Natural killer cell (primary cell): ENCODE results near the gene RABEPK. TPM values are rescaled to one million over a fixed set of nuclear protein-coding genes. Genes with fewer than 3 reads are reported as not detected.
"Not testable (repeated sequence)": the region's sequence is repeated elsewhere in the genome, so short reads cannot be mapped to it uniquely, and the experiment has no call there.

Experiments
- ATAC-seq, 3 donors: fragments of 150-1000 bp in 2 of 3; fragments of 200-7000 bp in 1 of 3; cut with Tn5 transposase; 1 replicate in 1 of 3; 2 replicates in 2 of 3; pipeline ENCODE4 v1.10.0; 2021; ENCODE audit warnings: mild to moderate bottlenecking in 2 of 3, moderate library complexity in 2 of 3
- DNase-seq, 2 donors: peaks; one replicate each; pipeline versions ENCODE4 v3.0.0 to v3.0.0-alpha.2; 2013 to 2021; ENCODE audit warnings: mixed read lengths in 1 of 2
- H3K27ac ChIP-seq: one replicate; pipeline ENCODE4 v1.5.1; 2013; ENCODE audit warnings: mild to moderate bottlenecking, low read length
- H3K27me3 ChIP-seq: one replicate; pipeline ENCODE4 v1.6.1; 2013; ENCODE audit warnings: low read length; ENCODE audit not compliant: control insufficient read depth, insufficient read depth
- H3K36me3 ChIP-seq: one replicate; pipeline ENCODE4 v1.6.1; 2013; ENCODE audit warnings: low read length; ENCODE audit not compliant: control insufficient read depth, insufficient read depth
- H3K4me1 ChIP-seq: one replicate; pipeline ENCODE4 v1.6.1; 2013; ENCODE audit warnings: low read length; ENCODE audit not compliant: control insufficient read depth, insufficient read depth
- H3K4me3 ChIP-seq: one replicate; pipeline ENCODE4 v1.5.1; 2013; ENCODE audit warnings: low read length
- H3K9me3 ChIP-seq: one replicate; pipeline ENCODE4 v1.6.1; 2013; ENCODE audit warnings: low read length; ENCODE audit not compliant: control insufficient read depth, insufficient read depth
- H3K27ac Mint-ChIP-seq, 2 donors: one replicate each; pipeline ENCODE4 v1.8.0; 2022; ENCODE audit warnings: mild to moderate bottlenecking in 2 of 2, mixed read lengths in 2 of 2, moderate library complexity in 1 of 2
- H3K27me3 Mint-ChIP-seq, 2 donors: one replicate each; pipeline ENCODE4 v1.8.0; 2022; ENCODE audit warnings: low read depth in 2 of 2, mixed read lengths in 2 of 2
- H3K36me3 Mint-ChIP-seq: one replicate; pipeline ENCODE4 v1.8.0; 2022; ENCODE audit warnings: mixed read lengths
- H3K4me1 Mint-ChIP-seq, 2 donors: one replicate each; pipeline ENCODE4 v1.8.0; 2022; ENCODE audit warnings: mixed read lengths in 2 of 2
- H3K4me3 Mint-ChIP-seq: one replicate; pipeline ENCODE4 v1.8.0; 2022; ENCODE audit warnings: mild to moderate bottlenecking, moderate library complexity, mixed read lengths
- H3K9me3 Mint-ChIP-seq, 2 donors: one replicate each; pipeline ENCODE4 v1.8.0; 2022; ENCODE audit warnings: mixed read lengths in 2 of 2
- CTCF ChIP-seq: fragments of 200-600 bp; IDR thresholded peaks from one replicate; pipeline ENCODE4 v1.8.0; 2022; ENCODE audit warnings: antibody characterized with exemption
- WGBS: methylation state at CpG from one replicate; pipeline ENCODE4 v1.1.7; 2013; ENCODE audit warnings: missing lambda C conversion rate; ENCODE audit not compliant: insufficient coverage; 5-methylcytosine and 5-hydroxymethylcytosine counted together
- intact Hi-C: fragments of 100-400 bp; cut with micrococcal nuclease; formaldehyde crosslinking; loops from one replicate; pipeline ENCODE4 v1.14.2; 2022
- total RNA-seq, 4 donors: library from RNA; stranded (reverse); fragments of 120-200 nt in 1 of 4; gene quantifications; one replicate each; pipeline versions ENCODE4 v1.2.3 to v1.2.4, GENCODE V29; 2013 to 2022

Gene RABEPK
- total RNA-seq, 3 donors from 2014 or later (not counting 1 experiment from before 2014, with no cell fraction given), result 10.6 to 13.1 (median 11.8) TPM

GRCh38 chr9:125227761-125228160 is 27.4 kb downstream of the RABEPK start:
- Histone ChIP-seq H3K4me3 (no peak overlapping the region), H3K36me3 (peaks cover 15% of the 10 kb centered on the region), H3K27ac (no peak overlapping the region), H3K27me3 (no peaks in the 10 kb centered on the region), H3K4me1 (no peaks in the 10 kb centered on the region), H3K9me3 (no peaks in the 10 kb centered on the region)
- Mint-ChIP-seq H3K4me1 (no peaks in the 10 kb centered on the region), H3K4me3 (no peak overlapping the region), H3K27me3 (no peaks in the 10 kb centered on the region), H3K9me3 (no peaks in the 10 kb centered on the region), H3K27ac (no peak overlapping the region), H3K36me3 (no peaks in the 10 kb centered on the region)
- intact Hi-C loops, result no loop called here
- ATAC-seq, result no peak
- DNase-seq, result no peak
- WGBS, result 98% methylated on average over 6 of the region's 6 CpGs
- TF ChIP-seq CTCF, result no peak

DNA sequence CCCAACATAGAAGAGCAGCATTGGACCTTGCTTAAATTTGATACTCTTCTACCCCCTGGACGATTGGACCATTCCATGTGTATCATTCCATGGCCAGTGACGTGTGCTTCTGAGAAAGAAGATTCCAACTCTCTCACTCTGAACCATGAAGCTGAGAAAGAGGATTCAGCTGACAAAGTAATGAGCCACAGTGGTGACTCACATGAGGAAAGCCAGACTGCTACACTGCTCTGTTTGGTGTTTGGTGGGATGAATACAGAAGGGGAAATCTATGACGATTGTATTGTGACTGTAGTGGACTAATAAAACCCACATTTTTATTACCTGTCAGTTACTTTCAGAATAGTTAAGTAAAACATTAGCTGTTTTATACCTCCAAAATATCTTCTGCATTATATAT is 33.3 kb downstream of the RABEPK start:
- Histone ChIP-seq H3K27ac (no peak overlapping the region), H3K4me3 (no peak overlapping the region), H3K9me3 (no peaks in the 10 kb centered on the region), H3K27me3 (no peaks in the 10 kb centered on the region), H3K4me1 (peaks cover 12% of the 10 kb centered on the region), H3K36me3 (peaks cover 60% of the 10 kb centered on the region)
- peaks cover 33 to 35% of the 10 kb centered on the region in 2 donors for H3K4me1 Mint-ChIP-seq
- H3K27ac Mint-ChIP-seq, result peak overlapping the region in 1 of 2 donors; percentile 45
- H3K4me3 Mint-ChIP-seq, result no peak overlapping the region
- TF ChIP-seq CTCF, result no peak
- peaks cover 22% of the 10 kb centered on the region for H3K36me3 Mint-ChIP-seq
- intact Hi-C loops, result no loop called here
- 92% methylated on average over 2 of the region's 3 CpGs for WGBS
- no peaks in the 10 kb centered on the region for H3K9me3 Mint-ChIP-seq
- no peaks in the 10 kb centered on the region for H3K27me3 Mint-ChIP-seq
- DNase-seq (no peak), ATAC-seq (peak in 2 of 3 donors; percentile 9 to 12)

- peaks cover 63% of the 10 kb centered on the region for H3K36me3 ChIP-seq
- Mint-ChIP-seq H3K36me3 (peaks cover 26% of the 10 kb centered on the region), H3K27ac (peak overlapping the region in 1 of 2 donors; percentile 45), H3K4me1 (peaks cover 37 to 39% of the 10 kb centered on the region in 2 donors)
- peaks cover 16% of the 10 kb centered on the region for H3K4me1 ChIP-seq
- ATAC-seq, H3K27me3 ChIP-seq, H3K4me3 ChIP-seq, intact Hi-C loops, H3K4me3 Mint-ChIP-seq, H3K27ac ChIP-seq, H3K27me3 Mint-ChIP-seq, H3K9me3 ChIP-seq, H3K9me3 Mint-ChIP-seq, DNase-seq: not testable (repeated sequence)
- 98% methylated on average over 7 of the region's 8 CpGs for WGBS
Observed at GRCh38 chr9:125234099-125234498, 33.8 kb downstream of the RABEPK start.

DNA sequence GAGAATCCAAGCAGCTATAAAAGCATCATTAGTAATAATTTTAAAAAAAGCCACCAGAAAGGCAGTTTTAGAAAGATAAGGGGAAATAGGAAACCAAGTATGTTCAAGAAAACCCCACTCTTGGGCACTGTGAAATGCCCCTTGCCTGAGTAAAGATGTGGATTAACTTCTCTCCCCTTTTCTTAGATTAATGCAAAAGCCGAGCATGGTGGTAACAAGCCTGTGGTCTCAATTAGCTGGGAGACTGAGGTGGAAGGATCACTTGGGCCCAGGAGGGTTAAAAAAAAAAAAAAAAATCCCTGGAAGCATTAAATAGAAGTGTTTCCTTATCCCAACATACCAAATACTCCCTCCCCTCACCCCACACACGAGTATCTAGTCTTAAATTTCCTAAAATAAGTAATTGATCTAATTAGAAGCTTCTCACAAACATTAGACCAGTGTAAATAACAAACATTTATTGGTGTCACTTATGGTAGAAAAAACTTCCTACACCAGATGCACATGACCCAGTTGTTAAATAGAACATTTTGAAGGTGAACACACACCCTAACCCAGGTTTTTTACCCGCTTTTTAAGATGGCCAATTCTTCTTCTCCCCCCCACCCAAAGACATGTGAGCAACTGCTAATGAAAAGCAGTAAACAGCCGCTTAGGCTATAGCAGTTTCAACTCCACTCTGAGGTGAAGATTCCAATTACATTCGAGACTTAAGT is 35.6 kb downstream of the RABEPK start:
- peak overlapping the region; percentile 57 for H3K4me3 Mint-ChIP-seq
- H3K27me3 Mint-ChIP-seq, result no peaks in the 10 kb centered on the region
- H3K9me3 Mint-ChIP-seq, result no peaks in the 10 kb centered on the region
- intact Hi-C loops, result no loop called here
- Histone ChIP-seq H3K4me3 (no peak overlapping the region), H3K36me3 (peaks cover 59% of the 10 kb centered on the region), H3K4me1 (peaks cover 23% of the 10 kb centered on the region), H3K27me3 (no peaks in the 10 kb centered on the region), H3K27ac (no peak overlapping the region), H3K9me3 (no peaks in the 10 kb centered on the region)
- no peak for TF ChIP-seq CTCF
- ATAC-seq (no peak), DNase-seq (peak in 1 of 2 donors; percentile 26)
- 78% methylated on average over 3 of the region's 5 CpGs for WGBS
- H3K4me1 Mint-ChIP-seq, result peaks cover 52 to 53% of the 10 kb centered on the region in 2 donors
- H3K36me3 Mint-ChIP-seq, result peaks cover 28% of the 10 kb centered on the region
- peak overlapping the region; percentile 58 to 59 for H3K27ac Mint-ChIP-seq

DNA sequence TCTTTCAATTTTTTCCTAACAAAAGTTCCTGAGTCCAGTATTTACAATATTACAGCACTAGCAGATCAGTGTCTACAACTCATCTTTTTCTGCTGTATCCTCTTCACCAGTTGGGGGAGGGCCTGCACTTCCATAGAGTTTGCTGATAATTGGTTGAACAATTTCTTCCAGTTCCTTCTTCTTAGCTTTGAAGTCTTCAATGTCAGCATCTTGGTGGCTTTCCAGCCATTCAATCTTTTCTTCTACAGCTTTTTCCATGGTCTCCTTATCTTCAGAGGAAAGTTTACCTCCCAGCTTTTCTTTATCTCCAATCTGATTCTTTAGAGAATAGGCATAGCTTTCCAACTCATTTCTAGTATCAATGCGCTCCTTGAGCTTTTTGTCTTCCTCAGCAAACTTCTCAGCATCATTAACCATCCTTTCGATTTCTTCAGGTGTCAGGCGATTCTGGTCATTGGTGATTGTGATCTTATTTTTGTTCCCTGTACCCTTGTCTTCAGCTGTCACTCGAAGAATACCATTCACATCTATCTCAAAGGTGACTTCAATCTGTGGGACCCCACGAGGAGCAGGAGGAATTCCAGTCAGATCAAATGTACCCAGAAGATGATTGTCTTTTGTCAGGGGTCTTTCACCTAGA is 36.3 kb downstream of the RABEPK start:
- peaks cover 23% of the 10 kb centered on the region for H3K4me1 ChIP-seq
- H3K36me3 Mint-ChIP-seq, result peaks cover 28% of the 10 kb centered on the region
- H3K27me3 ChIP-seq, H3K27ac ChIP-seq, H3K27me3 Mint-ChIP-seq, H3K9me3 ChIP-seq, intact Hi-C loops, H3K4me3 ChIP-seq, ATAC-seq, H3K9me3 Mint-ChIP-seq: not testable (repeated sequence)
- peak overlapping the region; percentile 13 for H3K4me3 Mint-ChIP-seq
- H3K4me1 Mint-ChIP-seq, result peaks cover 59% of the 10 kb centered on the region in 2 donors
- peaks cover 59% of the 10 kb centered on the region for H3K36me3 ChIP-seq
- peak overlapping the region; percentile 58 to 59 for H3K27ac Mint-ChIP-seq
- DNase-seq, result peak in 1 of 2 donors; percentile 24
- WGBS, result 88% methylated on average over 2 of the region's 5 CpGs
